Measurements from ENCODE around the gene CNGA2.

The CNGA2 gene

GRCh38 chrX:151722241-151722846 is 12.2 kb upstream of the CNGA2 start:
- peak in 1 of 2 donors; percentile 23 for DNase-seq (ENCODE audit: low read depth in 2 of 2)
- no peak for TF ChIP-seq CTCF (IDR thresholded peaks at IDR 0.05; ENCODE audit: low read depth, low read length)
- H3K4me3 ChIP-seq (replicated peaks in 1 of 2; ENCODE audit: low read depth in 2 of 2, low read length in 2 of 2): no peak overlapping the region

- no peak for DNase-seq (ENCODE audit: low read depth in 2 of 2)
- no peak for TF ChIP-seq CTCF (IDR thresholded peaks at IDR 0.05; ENCODE audit: low read depth, low read length)
- H3K4me3 ChIP-seq (replicated peaks in 1 of 2; ENCODE audit: low read depth in 2 of 2, low read length in 2 of 2): no peak overlapping the region
Measured at GRCh38 chrX:151723156-151723760, 11.3 kb upstream of the CNGA2 start.

- DNase-seq (ENCODE audit: low read depth in 2 of 2): no peak
- no peak overlapping the region for H3K4me3 ChIP-seq (replicated peaks in 1 of 2; ENCODE audit: low read depth in 2 of 2, low read length in 2 of 2)
- TF ChIP-seq CTCF (IDR thresholded peaks at IDR 0.05; ENCODE audit: low read depth, low read length): no peak
Measured at GRCh38 chrX:151724563-151725337, 9.8 kb upstream of the CNGA2 start.

- H3K4me3 ChIP-seq (replicated peaks in 1 of 2; ENCODE audit: low read depth in 2 of 2, low read length in 2 of 2): no peak overlapping the region
Measured at GRCh38 chrX:151725338-151725614, 9.3 kb upstream of the CNGA2 start.

GRCh38 chrX:151726751-151727150 is 7.8 kb upstream of the CNGA2 start:
- H3K4me3 ChIP-seq (replicated peaks in 1 of 2; ENCODE audit: low read depth in 2 of 2, low read length in 2 of 2): no peak overlapping the region
- DNase-seq (ENCODE audit: low read depth in 2 of 2): no peak
- TF ChIP-seq CTCF (IDR thresholded peaks at IDR 0.05; ENCODE audit: low read depth, low read length): no peak

More at GRCh38 chrX:151725338-151725614, 9.3 kb upstream of the CNGA2 start:
- no peak for DNase-seq (ENCODE audit: low read depth in 2 of 2)
- TF ChIP-seq CTCF (IDR thresholded peaks at IDR 0.05; ENCODE audit: low read depth, low read length): no peak

GRCh38 chrX:151727346-151727745 is 7.2 kb upstream of the CNGA2 start:
- DNase-seq (ENCODE audit: low read depth in 2 of 2): no peak
- no peak for TF ChIP-seq CTCF (IDR thresholded peaks at IDR 0.05; ENCODE audit: low read depth, low read length)
- H3K4me3 ChIP-seq (replicated peaks in 1 of 2; ENCODE audit: low read depth in 2 of 2, low read length in 2 of 2): no peak overlapping the region
